ENCODE data around the gene PAWR. TPM values are rescaled to one million over a fixed set of nuclear protein-coding genes. Genes with fewer than 3 reads are reported as not detected.

The PAWR gene
- total RNA-seq, 1 experiment from 2014 or later = 176 TPM

DNA sequence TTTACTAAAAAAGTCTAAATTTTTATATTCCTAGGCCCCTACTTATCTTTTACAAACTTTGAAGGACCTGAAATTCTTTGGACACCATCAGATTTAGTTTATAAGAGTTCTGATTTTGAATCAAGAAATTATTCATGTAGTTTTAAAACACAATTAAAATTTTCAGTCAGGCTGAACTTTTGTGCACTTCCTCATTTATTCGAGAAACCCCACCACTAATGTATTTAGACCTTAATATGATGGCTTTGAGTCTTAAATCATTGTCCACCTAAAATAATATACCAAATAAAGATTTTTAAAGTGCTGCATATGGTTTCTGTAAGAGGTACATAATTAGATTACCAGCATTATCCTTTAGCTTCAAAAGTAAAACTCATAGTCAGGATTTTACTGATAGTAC is 103.4 kb downstream of the PAWR start:
- Histone ChIP-seq H3K4me2 (ENCODE audit: insufficient read depth, insufficient read length, low read length) (no peak overlapping the region), H3T11ph (ENCODE audit: low read length) (no peak overlapping the region), H2AK5ac (ENCODE audit: insufficient read length, low read length) (no peak overlapping the region), H3K4me1 (ENCODE audit: insufficient read depth, low read length) (no peaks in the 10 kb centered on the region), H3K79me2 (ENCODE audit: insufficient read depth, low read length) (no peaks in the 10 kb centered on the region), H3K27me3 (ENCODE audit: insufficient read depth, low read length) (no peaks in the 10 kb centered on the region), H4K91ac (ENCODE audit: insufficient read length, low read depth, low read length) (no peak overlapping the region), H3K9me3 (ENCODE audit: control insufficient read depth, low read depth, low read length) (no peaks in the 10 kb centered on the region), H2BK15ac (ENCODE audit: low read depth, low read length) (no peak overlapping the region), H3K23me2 (ENCODE audit: insufficient read length, low read depth, low read length, poor library complexity, severe bottlenecking) (no peaks in the 10 kb centered on the region), H3K79me1 (ENCODE audit: insufficient read depth, low read depth, low read length, poor library complexity, severe bottlenecking) (no peaks in the 10 kb centered on the region), H3K4ac (ENCODE audit: low read depth, low read length) (no peak overlapping the region), H3K27ac (ENCODE audit: insufficient read length, low read depth, low read length) (no peak overlapping the region), H3K23ac (ENCODE audit: insufficient read length, low read depth, low read length) (no peak overlapping the region), H2AFZ (ENCODE audit: low read length) (no peak overlapping the region), H3K56ac (ENCODE audit: insufficient read length, low read depth, low read length) (no peak overlapping the region), H3K9ac (ENCODE audit: extremely low read depth, insufficient read length, low read length) (no peak overlapping the region), H2BK20ac (ENCODE audit: low read depth, low read length, poor library complexity, severe bottlenecking) (no peak overlapping the region), H4K5ac (ENCODE audit: insufficient read length, low read depth, low read length) (no peak overlapping the region), H4K20me1 (ENCODE audit: control insufficient read depth, insufficient read depth, insufficient read length) (no peaks in the 10 kb centered on the region), H3K18ac (ENCODE audit: insufficient read length, low read depth, low read length) (no peak overlapping the region), H2BK5ac (ENCODE audit: insufficient read length, low read length) (no peak overlapping the region), H4K8ac (replicated peaks; ENCODE audit: insufficient read length, low read depth, low read length) (no peak overlapping the region), H3K14ac (ENCODE audit: insufficient read depth, low read length) (no peak overlapping the region), H2BK12ac (ENCODE audit: insufficient read length, low read depth, low read length) (no peak overlapping the region), H2BK120ac (ENCODE audit: low read depth, low read length, poor library complexity, severe bottlenecking) (no peak overlapping the region)
- H3K27ac Mint-ChIP-seq = no peak overlapping the region
- WGBS (ENCODE audit: extremely low coverage, insufficient read length, low lambda C conversion rate) = no CpG with 5 or more reads among the region's 1 CpG
- peaks cover 6 to 34% (median 20%) of the 10 kb centered on the region in 3 experiments; a peak in 6 of 7 replicates for H3K36me3 Mint-ChIP-seq (ENCODE audit: insufficient read depth in 1 of 3, low read depth in 3 of 3)
- no peaks in the 10 kb centered on the region for H3K9me3 Mint-ChIP-seq
- no peak for DNase-seq
- TF ChIP-seq, protein P1, sequence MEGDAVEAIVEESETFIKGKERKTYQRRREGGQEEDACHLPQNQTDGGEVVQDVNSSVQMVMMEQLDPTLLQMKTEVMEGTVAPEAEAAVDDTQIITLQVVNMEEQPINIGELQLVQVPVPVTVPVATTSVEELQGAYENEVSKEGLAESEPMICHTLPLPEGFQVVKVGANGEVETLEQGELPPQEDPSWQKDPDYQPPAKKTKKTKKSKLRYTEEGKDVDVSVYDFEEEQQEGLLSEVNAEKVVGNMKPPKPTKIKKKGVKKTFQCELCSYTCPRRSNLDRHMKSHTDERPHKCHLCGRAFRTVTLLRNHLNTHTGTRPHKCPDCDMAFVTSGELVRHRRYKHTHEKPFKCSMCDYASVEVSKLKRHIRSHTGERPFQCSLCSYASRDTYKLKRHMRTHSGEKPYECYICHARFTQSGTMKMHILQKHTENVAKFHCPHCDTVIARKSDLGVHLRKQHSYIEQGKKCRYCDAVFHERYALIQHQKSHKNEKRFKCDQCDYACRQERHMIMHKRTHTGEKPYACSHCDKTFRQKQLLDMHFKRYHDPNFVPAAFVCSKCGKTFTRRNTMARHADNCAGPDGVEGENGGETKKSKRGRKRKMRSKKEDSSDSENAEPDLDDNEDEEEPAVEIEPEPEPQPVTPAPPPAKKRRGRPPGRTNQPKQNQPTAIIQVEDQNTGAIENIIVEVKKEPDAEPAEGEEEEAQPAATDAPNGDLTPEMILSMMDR (conservative IDR thresholded peaks at IDR 0.05) = no peak
- H3K4me3 Mint-ChIP-seq = no peak overlapping the region
- H3K4me1 Mint-ChIP-seq = no peaks in the 10 kb centered on the region
- H3K27me3 Mint-ChIP-seq (ENCODE audit: low read depth) = no peaks in the 10 kb centered on the region; the same call in 1 of the 2 replicates
